H1 (cell line): ENCODE data around the gene PRKAR2B. TPM values are rescaled to one million over a fixed set of nuclear protein-coding genes. Genes with fewer than 3 reads are reported as not detected.

Source experiments
- GTF2F1 ChIP-seq: IDR thresholded peaks from 2 replicates; pipeline ENCODE4 v1.6.1; 2012; ENCODE audit warnings: low read depth, low read length, improper control_type of control experiment, borderline replicate concordance
- polyA plus RNA-seq, 7 experiments: library from polyadenylated mRNA; depleted of rRNA in 3 of 7; stranded (reverse) in 5 of 7; unstranded in 2 of 7; fragments of >200 nt in 5 of 7; fragments of 200-250 nt in 2 of 7; gene quantifications; 1 replicate in 5 of 7; 2 replicates in 1 of 7; 4 replicates in 1 of 7; pipeline versions ENCODE4 v1.2.1 to v1.2.3, GENCODE V29; 2011 to 2013; ENCODE audit warnings: missing spikeins in 2 of 7, mixed read lengths in 2 of 7
- total RNA-seq: library from RNA; stranded (reverse); fragmentation: NEBNext Ultra II Directional; extraction: Animal tissue kit (Norgen Biotek cat#: 25700); gene quantifications from 2 replicates; pipeline ENCODE4 v1.2.1, GENCODE V29; 2021

PRKAR2B gene
- total and polyA plus RNA-seq, 2 of the 8 experiments (the other 6 are each of a cell fraction or from before 2014, with no cell fraction given), result 10.4 to 37.0 TPM

GRCh38 chr7:107208563-107208962, 164.1 kb downstream of the PRKAR2B start (continued):
- TF ChIP-seq GTF2F1, result no peak
